AML-193 (cell line): ENCODE measurements around the gene HACD1.
A peak's percentile ranks its signal among the peaks of the same experiment; 100 is the strongest.

Experiments used
- DNase-seq, 2 experiments: peaks; one replicate each; lab custom pipeline; 2025; lab: John Stamatoyannopoulos, UW

HACD1 gene, protein sequence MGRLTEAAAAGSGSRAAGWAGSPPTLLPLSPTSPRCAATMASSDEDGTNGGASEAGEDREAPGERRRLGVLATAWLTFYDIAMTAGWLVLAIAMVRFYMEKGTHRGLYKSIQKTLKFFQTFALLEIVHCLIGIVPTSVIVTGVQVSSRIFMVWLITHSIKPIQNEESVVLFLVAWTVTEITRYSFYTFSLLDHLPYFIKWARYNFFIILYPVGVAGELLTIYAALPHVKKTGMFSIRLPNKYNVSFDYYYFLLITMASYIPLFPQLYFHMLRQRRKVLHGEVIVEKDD

DNA sequence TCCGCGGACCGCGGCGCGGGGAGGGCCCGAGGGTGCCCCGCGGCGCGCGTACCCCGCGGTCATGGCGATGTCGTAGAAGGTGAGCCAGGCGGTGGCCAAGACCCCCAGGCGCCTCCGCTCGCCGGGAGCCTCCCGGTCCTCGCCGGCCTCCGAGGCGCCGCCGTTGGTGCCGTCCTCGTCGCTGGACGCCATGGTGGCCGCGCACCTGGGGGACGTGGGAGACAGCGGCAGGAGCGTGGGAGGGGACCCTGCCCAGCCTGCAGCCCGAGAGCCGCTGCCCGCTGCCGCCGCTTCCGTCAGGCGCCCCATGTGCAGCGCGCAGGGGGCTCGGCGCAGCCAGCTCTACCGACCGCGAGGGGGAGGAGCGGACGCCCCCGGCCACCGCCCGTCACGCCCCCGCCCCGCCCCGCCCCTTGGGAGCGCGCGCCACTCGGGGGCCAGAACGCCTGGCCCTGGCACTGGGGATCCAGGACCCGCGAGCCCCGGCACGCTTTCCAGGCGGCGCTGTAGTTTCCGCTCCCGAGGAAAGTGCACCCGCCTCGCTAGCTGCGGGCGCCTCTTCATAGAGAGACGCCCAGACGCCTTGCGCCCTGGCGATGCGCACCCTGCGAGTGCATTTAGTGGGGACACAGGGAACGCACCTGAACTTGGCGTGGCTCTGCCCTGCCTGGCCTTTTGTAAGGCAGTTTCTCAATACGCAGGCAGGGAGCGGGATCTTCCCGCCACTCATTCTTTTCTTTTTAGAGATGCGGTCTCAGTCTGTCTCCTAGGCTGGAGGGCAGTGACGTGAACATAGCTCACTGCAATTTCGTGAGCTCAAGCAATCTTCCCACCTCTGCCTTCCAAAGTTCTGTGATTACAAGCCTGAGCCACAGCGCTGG lies at the start of gene HACD1:
Gene HACD1 (minus strand): TSS at position 344 of the 881 bp plus-strand sequence. CDS start 35 bp downstream, at position 309.
- DNase-seq = peak; percentile 35 to 55

DNA sequence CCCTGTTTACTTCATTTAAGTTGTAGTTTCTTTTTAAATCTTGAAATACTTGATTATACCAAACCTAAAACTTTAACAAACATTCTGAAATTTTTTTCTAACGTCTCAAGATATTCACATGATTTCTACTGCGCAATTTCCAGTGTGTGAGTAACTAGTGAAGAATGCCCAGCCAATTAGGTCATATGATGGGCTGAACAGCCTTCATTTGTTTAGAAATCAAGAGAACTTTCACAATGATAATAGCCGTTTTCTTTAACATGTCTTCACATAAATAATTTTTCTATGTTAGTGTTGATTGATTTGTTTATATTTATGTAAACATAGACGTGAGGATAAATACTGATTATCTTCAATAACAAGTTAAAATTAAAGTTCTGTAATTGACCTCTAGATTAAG lies 48.6 kb upstream of the HACD1 start:
- no peak for DNase-seq

- no peak for DNase-seq
These were observed 46.3 kb upstream of the HACD1 start for GRCh38 chr10:17663450-17663849.

- DNase-seq = no peak
These were observed 45.3 kb upstream of the HACD1 start for GRCh38 chr10:17662193-17663138.

- no peak for DNase-seq
These were observed 44.3 kb upstream of the HACD1 start for GRCh38 chr10:17661510-17661909.

- DNase-seq = no peak
These were observed 43.7 kb upstream of the HACD1 start for GRCh38 chr10:17660921-17661320.

DNA sequence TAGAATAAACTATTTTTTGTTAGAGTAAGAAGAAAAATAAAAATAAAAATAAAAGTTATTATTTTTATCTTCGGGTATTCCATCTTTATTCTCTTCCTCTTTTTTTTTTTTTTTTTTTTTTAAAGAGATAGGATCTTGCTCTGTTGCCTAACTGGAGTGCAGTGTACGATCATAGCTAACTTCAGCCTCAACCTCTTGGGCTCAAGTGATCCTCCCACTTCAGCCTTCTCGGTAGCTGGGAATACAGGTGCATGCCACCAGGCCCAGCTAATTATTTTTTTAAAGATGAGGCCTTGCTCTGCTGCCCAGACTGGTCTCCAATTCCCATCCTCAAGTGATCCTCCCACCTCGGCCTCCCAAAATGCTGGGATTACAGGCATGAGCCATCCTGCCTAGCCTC lies 42.2 kb upstream of the HACD1 start:
- no peak for DNase-seq

DNA sequence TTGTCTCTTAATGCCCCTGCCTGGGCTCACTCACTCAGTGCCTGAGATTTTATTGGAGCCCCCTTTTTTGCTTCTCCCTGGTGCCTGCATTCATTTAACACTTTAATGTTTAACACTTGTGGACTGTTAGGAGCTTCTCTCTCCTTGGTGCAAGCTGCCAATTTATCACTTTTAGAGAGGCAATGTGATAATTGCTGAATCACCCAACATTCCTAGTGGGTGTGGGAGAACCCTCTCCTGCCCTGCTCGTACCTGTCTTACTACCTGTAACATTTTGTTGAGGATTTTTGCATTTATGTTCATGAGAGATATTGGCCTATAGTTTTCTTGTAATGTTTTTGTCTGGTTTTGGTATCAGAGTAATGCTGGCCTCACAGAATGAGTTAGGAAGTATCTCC lies 39.9 kb upstream of the HACD1 start:
- no peak for DNase-seq

DNA sequence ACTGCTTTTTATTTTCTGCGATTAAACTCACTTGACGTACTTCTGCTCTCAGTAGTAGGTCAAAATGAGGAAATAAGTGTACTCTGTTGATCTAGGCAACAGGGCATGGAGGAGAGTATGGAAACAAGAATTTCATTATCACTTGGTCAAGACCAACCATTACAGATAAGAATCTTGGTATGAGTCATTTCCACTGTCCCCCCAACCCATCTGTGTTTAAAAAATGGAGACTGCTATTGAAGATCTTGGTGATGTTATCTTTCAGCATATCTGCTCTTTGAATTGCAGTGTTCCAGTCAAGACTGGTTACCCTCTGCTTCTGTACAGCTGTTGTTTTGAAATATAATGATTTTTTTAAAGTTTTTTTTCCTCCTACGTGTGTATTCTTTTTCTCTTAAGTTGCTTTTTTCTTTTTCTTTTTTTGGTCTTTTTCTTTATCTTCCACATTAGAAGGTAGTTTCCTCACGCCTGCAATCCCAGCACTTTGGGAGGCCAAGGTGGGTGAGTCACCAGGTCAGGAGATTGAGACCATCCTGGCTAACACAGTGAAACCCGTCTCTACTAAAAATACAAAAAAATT lies 38.5 kb upstream of the HACD1 start:
- no peak for DNase-seq

- DNase-seq = no peak
These were observed 37.8 kb upstream of the HACD1 start for GRCh38 chr10:17655009-17655408.

DNA sequence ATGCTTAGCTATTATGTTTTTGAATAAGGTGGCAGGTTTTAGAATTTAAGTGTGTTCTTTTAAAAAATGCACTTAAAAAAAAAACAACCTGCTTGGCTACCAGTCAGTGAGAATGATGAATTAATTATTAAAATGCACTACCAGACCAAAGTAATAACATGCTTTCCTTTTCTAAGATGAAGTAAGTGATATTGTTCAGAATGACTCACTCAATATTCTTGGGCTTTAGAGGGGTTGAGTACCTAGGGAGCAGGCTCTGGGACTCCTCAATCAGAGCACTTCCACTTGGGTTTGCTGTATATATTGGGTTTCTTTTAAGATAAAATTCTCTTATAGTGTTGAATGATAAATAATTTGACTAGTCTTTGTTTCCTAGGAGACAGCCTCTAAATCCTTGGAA lies 35.4 kb upstream of the HACD1 start:
- no peak for DNase-seq

- no peak for DNase-seq
These were observed 34.7 kb upstream of the HACD1 start for GRCh38 chr10:17651896-17652295.

GRCh38 chr10:17650416-17650815 lies 33.2 kb upstream of the HACD1 start:
- no peak for DNase-seq

DNA sequence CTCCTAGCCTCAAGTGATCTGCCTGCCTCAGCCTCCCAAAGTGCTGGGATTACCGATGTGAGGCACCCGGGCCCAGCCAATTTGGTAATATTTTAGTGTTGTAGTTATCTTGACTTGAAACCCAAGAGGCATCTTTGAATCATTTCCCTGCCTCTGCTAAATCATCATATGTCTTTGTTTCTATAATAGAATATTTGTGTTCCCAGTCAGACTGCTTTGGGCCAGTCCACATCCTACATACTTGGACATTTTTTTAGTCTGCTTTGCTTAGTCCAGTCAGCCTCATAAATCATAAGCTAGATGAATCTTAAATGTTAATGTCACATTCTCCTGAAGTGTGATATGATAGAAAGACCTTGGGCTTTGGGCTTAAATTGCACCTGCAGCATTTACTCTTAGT lies 32.7 kb upstream of the HACD1 start:
- no peak for DNase-seq

- DNase-seq = no peak
These were observed 31.9 kb upstream of the HACD1 start for GRCh38 chr10:17649052-17649451.

DNA sequence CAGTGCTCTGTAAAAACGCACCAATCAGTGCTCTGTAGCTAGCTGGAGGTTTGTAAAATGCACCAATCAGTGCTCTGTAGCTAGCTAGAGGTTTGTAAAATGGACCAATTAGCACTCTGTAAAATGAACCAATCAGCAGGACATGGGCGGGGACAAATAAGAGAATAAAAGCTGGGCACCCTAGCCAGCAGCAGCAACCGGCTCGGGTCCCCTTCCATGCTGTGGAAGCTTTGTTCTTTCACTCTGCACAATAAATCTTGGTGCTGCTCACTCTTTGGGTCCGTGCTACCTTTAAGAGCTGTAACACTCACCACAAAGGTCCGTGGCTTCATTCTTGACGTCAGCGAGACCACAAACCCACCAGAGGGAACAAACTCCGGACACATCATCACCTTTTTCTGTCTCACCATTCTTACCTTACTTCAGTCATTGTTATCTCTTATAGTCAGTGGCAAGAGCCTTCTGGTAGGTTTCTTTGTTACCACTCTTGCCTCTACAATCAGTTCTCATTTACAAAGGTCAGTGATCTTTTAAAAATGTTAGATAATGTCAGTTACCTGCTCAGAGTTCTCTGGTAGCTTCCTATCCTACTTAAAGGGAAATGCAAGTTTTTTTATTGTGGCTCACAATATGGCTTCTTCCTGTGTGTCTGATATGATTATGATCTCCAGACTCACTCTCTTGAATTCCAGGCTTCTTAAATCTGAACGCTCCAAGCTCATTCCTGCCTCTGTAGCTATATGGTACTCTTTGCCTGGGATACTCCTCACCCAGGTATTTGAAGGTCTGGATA lies 31.3 kb upstream of the HACD1 start:
- no peak for DNase-seq

- peak; percentile 79 to 83 for DNase-seq
These were observed 30.2 kb upstream of the HACD1 start for GRCh38 chr10:17647326-17647725.

DNA sequence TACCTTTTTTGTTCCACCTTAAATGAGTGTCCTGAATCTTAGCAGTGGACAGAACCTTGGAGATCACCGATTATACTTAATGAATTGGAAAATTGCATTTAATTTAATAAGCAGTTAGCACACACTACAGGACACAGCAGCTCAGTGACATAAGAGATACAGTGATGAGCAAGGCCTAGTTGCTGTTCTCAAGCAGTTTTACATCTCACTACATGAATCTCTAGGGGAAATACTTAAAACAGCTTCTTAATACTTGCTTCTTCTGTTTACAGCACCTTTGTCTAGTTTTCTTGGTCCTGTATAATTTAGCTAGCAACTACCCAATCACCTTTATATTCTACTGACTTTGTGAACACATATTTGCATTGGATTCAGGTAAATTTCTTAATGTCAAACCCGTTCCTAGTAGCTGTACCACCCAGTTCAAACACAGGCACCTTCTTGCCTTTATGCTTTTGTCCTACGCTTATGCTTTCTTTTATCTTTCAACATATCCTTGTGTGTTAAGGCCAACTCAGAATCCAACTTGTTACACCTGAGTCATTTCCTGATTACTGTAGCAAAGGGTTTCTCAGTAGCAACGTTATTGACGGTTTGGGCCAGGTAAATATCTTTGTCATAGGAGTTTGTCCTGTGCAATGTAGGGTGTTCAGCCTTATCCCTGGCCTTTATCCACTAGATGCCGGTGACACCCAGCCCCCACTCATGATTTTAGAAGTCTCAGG lies 28.6 kb upstream of the HACD1 start:
- DNase-seq = no peak

DNA sequence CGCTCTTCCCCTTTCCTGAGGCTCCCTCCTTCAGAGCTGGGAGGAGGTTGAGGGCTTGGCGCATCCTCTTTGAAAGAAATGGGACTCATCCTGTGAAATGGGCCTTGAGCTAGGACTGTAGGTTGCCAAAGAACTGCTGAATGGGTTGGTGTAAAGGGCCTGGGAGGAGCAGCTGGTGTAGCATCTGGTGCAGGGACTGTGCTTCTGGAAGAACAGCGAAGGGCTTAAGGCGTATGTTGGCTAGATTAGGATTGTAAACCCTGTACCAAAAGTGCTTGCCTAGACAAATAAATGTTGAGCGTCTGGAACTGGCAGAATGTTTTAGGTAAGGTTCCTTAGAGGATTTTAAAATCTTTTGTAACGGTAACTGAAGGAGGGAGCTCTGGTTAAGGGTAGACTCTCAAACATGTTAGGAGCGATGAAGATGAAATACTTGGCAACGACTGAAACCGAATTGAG lies 27.3 kb upstream of the HACD1 start:
- DNase-seq = no peak
